DOHH2 (cell line): ENCODE measurements around the gene MAP2K5.

ENCODE experiments used
- H3F3A ChIP-seq: fragments of 200-600 bp; sonication (generic), shearing (Covaris generic); 2 replicates; pipeline ENCODE4 v1.6.0; 2016; ENCODE audit warnings: antibody characterized with exemption, mild to moderate bottlenecking; ENCODE audit not compliant: control insufficient read depth, insufficient read depth
- H3K27ac ChIP-seq: fragments of 200-600 bp; sonication (generic); 2 replicates; pipeline ENCODE4 v1.5.1; 2014; ENCODE audit warnings: low read depth, mild to moderate bottlenecking, low read length, moderate library complexity
- H3K27me3 ChIP-seq: fragments of 200-600 bp; sonication (generic); 2 replicates; pipeline ENCODE4 v1.6.1; 2014; ENCODE audit warnings: mild to moderate bottlenecking, low read length, mixed read lengths; ENCODE audit not compliant: control insufficient read depth
- H3K36me3 ChIP-seq: fragments of 200-600 bp; sonication (generic); 2 replicates; pipeline ENCODE4 v1.6.1; 2014; ENCODE audit warnings: mild to moderate bottlenecking, low read length, moderate library complexity, mixed read lengths; ENCODE audit not compliant: control insufficient read depth
- H3K4me1 ChIP-seq: fragments of 200-600 bp; sonication (generic); 2 replicates; pipeline ENCODE4 v1.6.1; 2014; ENCODE audit warnings: mild to moderate bottlenecking, low read length, mixed read lengths; ENCODE audit not compliant: control insufficient read depth
- H3K4me2 ChIP-seq: fragments of 200-600 bp; sonication (generic); 2 replicates; pipeline ENCODE4 v1.6.0; 2014; ENCODE audit warnings: mild to moderate bottlenecking, low read length, moderate library complexity
- H3K4me3 ChIP-seq: fragments of 200-600 bp; sonication (generic); 2 replicates; pipeline ENCODE4 v1.5.1; 2014; ENCODE audit warnings: mild to moderate bottlenecking, low read length, mixed read lengths
- H3K79me2 ChIP-seq: fragments of 200-600 bp; sonication (generic); 2 replicates; pipeline ENCODE4 v1.6.1; 2014; ENCODE audit warnings: mild to moderate bottlenecking, low read length, mixed read lengths; ENCODE audit not compliant: control insufficient read depth
- H3K9me2 ChIP-seq: fragments of 200-600 bp; sonication (generic); replicated peaks from 2 replicates; pipeline ENCODE4 v1.6.1; 2014; ENCODE audit warnings: mild to moderate bottlenecking, low read length, mixed read lengths; ENCODE audit not compliant: control insufficient read depth
- H3K9me3 ChIP-seq: fragments of 200-600 bp; sonication (generic); 2 replicates; pipeline ENCODE4 v1.6.1; 2014; ENCODE audit warnings: antibody characterized with exemption, low read length, mixed read lengths; ENCODE audit not compliant: control insufficient read depth, insufficient read depth
- H4K20me1 ChIP-seq: fragments of 200-600 bp; sonication (generic); 2 replicates; pipeline ENCODE4 v1.6.0; 2014; ENCODE audit warnings: low read depth, mild to moderate bottlenecking, antibody characterized with exemption, low read length, moderate library complexity; ENCODE audit not compliant: control insufficient read depth, insufficient read depth
- CTCF ChIP-seq: fragments of 200-600 bp; sonication (generic); IDR thresholded peaks from one replicate; pipeline ENCODE4 v1.5.1; 2014; ENCODE audit warnings: antibody characterized with exemption, mild to moderate bottlenecking, low read depth, low read length; ENCODE audit not compliant: poor library complexity, severe bottlenecking
- EZH2phosphoT487 ChIP-seq: fragments of 200-600 bp; sonication (generic); IDR thresholded peaks from 2 replicates; pipeline ENCODE4 v1.6.1; 2017; ENCODE audit warnings: borderline replicate concordance, mild to moderate bottlenecking, antibody characterized with exemption, low read length, moderate library complexity, mixed read lengths

The MAP2K5 gene

GRCh38 chr15:67559158-67559557, 16.7 kb downstream of the MAP2K5 start:
- H3K36me3 ChIP-seq = peaks cover 36% of the 10 kb centered on the region
- H3K27ac ChIP-seq = 0 out of 2 replicates have a peak overlapping the region, but pooled peaks have one; percentile 8
- H3K27me3 ChIP-seq = no peaks in the 10 kb centered on the region
- TF ChIP-seq CTCF = no peak
- TF ChIP-seq EZH2phosphoT487 = no peak
- H3K79me2 ChIP-seq = peaks cover 3% of the 10 kb centered on the region
- H3K4me2 ChIP-seq = no peak overlapping the region
- H3F3A ChIP-seq = peaks cover 4% of the 10 kb centered on the region; the same call in 1 of the 2 replicates
- H3K4me3 ChIP-seq = no peak overlapping the region
- H3K4me1 ChIP-seq = peaks cover 74% of the 10 kb centered on the region
- H4K20me1 ChIP-seq = no peaks in the 10 kb centered on the region
- no peaks in the 10 kb centered on the region for H3K9me2 ChIP-seq
- H3K9me3 ChIP-seq = peaks cover 17% of the 10 kb centered on the region

DNA sequence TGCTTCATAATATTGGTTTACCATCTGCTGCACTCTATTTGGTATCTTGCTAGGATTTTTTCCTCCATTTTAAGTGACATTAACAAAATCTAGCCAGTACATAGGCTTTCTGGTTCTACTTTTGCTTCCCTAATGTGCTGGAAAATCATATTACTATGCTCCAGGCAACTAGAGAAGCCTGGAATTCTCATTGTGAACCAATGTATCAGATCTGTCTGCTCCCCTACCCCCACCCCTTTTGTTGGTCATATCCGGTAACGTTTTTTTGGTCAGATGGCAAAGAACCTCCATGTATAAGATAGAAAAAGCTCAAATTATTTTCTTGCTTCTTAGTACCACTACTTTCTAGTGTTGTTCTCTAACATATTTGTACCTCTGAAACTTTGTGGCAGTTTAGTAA, 17.1 kb downstream of the MAP2K5 start:
- Histone ChIP-seq H4K20me1 (no peaks in the 10 kb centered on the region), H3K4me3 (no peak overlapping the region), H3K9me2 (no peaks in the 10 kb centered on the region), H3K79me2 (peaks cover 3% of the 10 kb centered on the region), H3K27ac (peak overlapping the region; percentile 8; the same call in 1 of the 2 replicates), H3F3A (peaks cover 4% of the 10 kb centered on the region; the same call in 1 of the 2 replicates), H3K4me2 (peak overlapping the region; percentile 40), H3K36me3 (peaks cover 36% of the 10 kb centered on the region), H3K27me3 (no peaks in the 10 kb centered on the region), H3K4me1 (peaks cover 78% of the 10 kb centered on the region), H3K9me3 (peaks cover 17% of the 10 kb centered on the region)
- TF ChIP-seq EZH2phosphoT487 (no peak), CTCF (no peak)

DNA sequence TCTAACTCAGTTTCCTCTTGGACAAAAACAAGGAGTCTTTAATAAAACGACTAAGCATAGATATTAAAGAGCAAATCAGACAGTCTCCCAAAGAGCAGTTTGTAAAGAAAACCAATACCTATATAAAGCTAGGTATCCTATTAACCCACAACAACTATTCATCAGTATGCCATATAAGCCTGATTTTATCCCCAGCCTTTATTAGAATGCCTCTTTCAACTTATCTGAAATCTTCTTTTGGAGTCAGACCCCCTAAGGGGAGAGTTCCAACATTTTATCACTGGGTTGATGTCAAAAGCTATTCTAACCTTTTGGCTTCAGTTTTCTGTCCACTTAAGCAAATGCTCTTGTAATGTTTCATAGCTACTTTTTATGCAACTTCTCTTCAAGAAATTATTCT, 17.8 kb downstream of the MAP2K5 start:
- Histone ChIP-seq H3K9me3 (peaks cover 17% of the 10 kb centered on the region), H3K4me3 (0 out of 2 replicates have a peak overlapping the region, but pooled peaks have one; percentile 7), H3K4me1 (peaks cover 85% of the 10 kb centered on the region), H4K20me1 (no peaks in the 10 kb centered on the region), H3K79me2 (peaks cover 3% of the 10 kb centered on the region), H3K4me2 (peak overlapping the region; percentile 40), H3K9me2 (no peaks in the 10 kb centered on the region), H3K27ac (peak overlapping the region; percentile 8; the same call in 1 of the 2 replicates), H3K27me3 (no peaks in the 10 kb centered on the region), H3F3A (peaks cover 4% of the 10 kb centered on the region; the same call in 1 of the 2 replicates), H3K36me3 (peaks cover 36% of the 10 kb centered on the region)
- TF ChIP-seq EZH2phosphoT487 = no peak
- no peak for TF ChIP-seq CTCF
